ENCODE data around the gene ARSI. TPM values are rescaled to one million over a fixed set of nuclear protein-coding genes. Genes with fewer than 3 reads are reported as not detected.

ARSI gene
- total RNA-seq, 1 donor from 2014 or later, result not detected

- intact Hi-C loops (cut with micrococcal nuclease), result no loop called here
- ChIA-PET CTCF (no interaction called here), POLR2A (no interaction called here)
- H3K36me3 Mint-ChIP-seq (ENCODE audit: low read depth), result no peaks in the 10 kb centered on the region
- no peak for DNase-seq
- no peak for ATAC-seq (ENCODE audit: low read depth)
- no peak for TF ChIP-seq CTCF (IDR thresholded peaks at IDR 0.05)
- no peaks in the 10 kb centered on the region for H3K27me3 Mint-ChIP-seq
- H3K4me3 Mint-ChIP-seq, result no peak overlapping the region
- no peaks in the 10 kb centered on the region for H3K4me1 Mint-ChIP-seq
- no peaks in the 10 kb centered on the region for H3K9me3 Mint-ChIP-seq
- H3K27ac Mint-ChIP-seq, result no peak overlapping the region
Measured at GRCh38 chr5:150338546-150338945, 35.8 kb upstream of the ARSI start.

- H3K9me3 Mint-ChIP-seq, result no peaks in the 10 kb centered on the region
- no peaks in the 10 kb centered on the region for H3K36me3 Mint-ChIP-seq (ENCODE audit: low read depth)
- H3K4me1 Mint-ChIP-seq, result no peaks in the 10 kb centered on the region
- intact Hi-C loops (cut with micrococcal nuclease), result no loop called here
- ChIA-PET POLR2A (no interaction called here), CTCF (interaction anchor here (1.3 kb wide), 1 partner anchor 13 kb away, joined by 4 read pairs; no protein-coding TSS in a partner anchor)
- DNase-seq (no peak), ATAC-seq (ENCODE audit: low read depth) (no peak)
- no peak overlapping the region for H3K27ac Mint-ChIP-seq
- TF ChIP-seq CTCF (IDR thresholded peaks at IDR 0.05), result no peak
- no peaks in the 10 kb centered on the region for H3K27me3 Mint-ChIP-seq
- H3K4me3 Mint-ChIP-seq, result no peak overlapping the region
Measured at GRCh38 chr5:150335778-150336177, 33.1 kb upstream of the ARSI start.

- Mint-ChIP-seq H3K9me3 (no peaks in the 10 kb centered on the region), H3K36me3 (ENCODE audit: low read depth) (no peaks in the 10 kb centered on the region), H3K4me1 (no peaks in the 10 kb centered on the region), H3K27ac (no peak overlapping the region), H3K27me3 (no peaks in the 10 kb centered on the region), H3K4me3 (no peak overlapping the region)
- intact Hi-C loops (cut with micrococcal nuclease), result no loop called here
- DNase-seq (no peak), ATAC-seq (ENCODE audit: low read depth) (no peak)
- ChIA-PET CTCF (no interaction called here), POLR2A (no interaction called here)
- no peak for TF ChIP-seq CTCF (IDR thresholded peaks at IDR 0.05)
Measured at GRCh38 chr5:150333400-150333799, 30.7 kb upstream of the ARSI start.

GRCh38 chr5:150329881-150330876, 27.5 kb upstream of the ARSI start:
- Mint-ChIP-seq H3K27ac (no peak overlapping the region), H3K4me1 (no peaks in the 10 kb centered on the region), H3K27me3 (peaks cover 3% of the 10 kb centered on the region), H3K4me3 (no peak overlapping the region), H3K36me3 (ENCODE audit: low read depth) (no peaks in the 10 kb centered on the region), H3K9me3 (no peaks in the 10 kb centered on the region)
- DNase-seq, result no peak
- ChIA-PET POLR2A (no interaction called here), CTCF (no interaction called here)
- TF ChIP-seq CTCF (IDR thresholded peaks at IDR 0.05), result no peak
- intact Hi-C loops (cut with micrococcal nuclease), result no loop called here
- ATAC-seq (ENCODE audit: low read depth), result no peak

- no peak for TF ChIP-seq CTCF (IDR thresholded peaks at IDR 0.05)
- H3K9me3 Mint-ChIP-seq, result no peaks in the 10 kb centered on the region
- POLR2A ChIA-PET, result no interaction called here
- intact Hi-C loops (cut with micrococcal nuclease), result no loop called here
- H3K27me3 Mint-ChIP-seq, result peaks cover 7% of the 10 kb centered on the region
- H3K4me3 Mint-ChIP-seq, result no peak overlapping the region
- H3K36me3 Mint-ChIP-seq (ENCODE audit: low read depth), result no peaks in the 10 kb centered on the region
- no peaks in the 10 kb centered on the region for H3K4me1 Mint-ChIP-seq
- CTCF ChIA-PET, result no interaction called here
- DNase-seq (no peak), ATAC-seq (ENCODE audit: low read depth) (no peak)
- no peak overlapping the region for H3K27ac Mint-ChIP-seq
Measured at GRCh38 chr5:150329038-150329437, 26.3 kb upstream of the ARSI start.
